Left ventricle myocardium inferior (tissue), 1 donor: ENCODE results near the gene FBXL16. TPM values are rescaled to one million over a fixed set of nuclear protein-coding genes. Genes with fewer than 3 reads are reported as not detected.

Experiments
- DNase-seq: peaks from one replicate; pipeline ENCODE4 v3.0.0-alpha.2; 2020
- H3K27ac ChIP-seq: fragments of 200-600 bp; replicated peaks from 2 replicates; pipeline ENCODE4 v1.8.0; 2021
- H3K27me3 ChIP-seq: fragments of 200-600 bp; 2 replicates; pipeline ENCODE4 v1.8.0; 2021; ENCODE audit warnings: low read depth
- H3K36me3 ChIP-seq: fragments of 200-600 bp; 2 replicates; pipeline ENCODE4 v1.8.0; 2021
- H3K4me1 ChIP-seq: fragments of 200-600 bp; 2 replicates; pipeline ENCODE4 v1.8.0; 2021
- H3K4me3 ChIP-seq: fragments of 200-600 bp; 2 replicates; pipeline ENCODE4 v1.8.0; 2021; ENCODE audit warnings: mild to moderate bottlenecking, moderate library complexity
- H3K9me3 ChIP-seq: fragments of 200-600 bp; replicated peaks from 2 replicates; pipeline ENCODE4 v1.8.0; 2021
- CTCF ChIP-seq: fragments of 200-600 bp; IDR thresholded peaks from 2 replicates; pipeline ENCODE4 v1.8.0; 2021; ENCODE audit warnings: antibody characterized with exemption, mild to moderate bottlenecking, borderline replicate concordance
- intact Hi-C: fragments of 100-400 bp; cut with micrococcal nuclease; formaldehyde crosslinking; loops from one replicate; pipeline ENCODE4 v1.11.0; 2022
- total RNA-seq: library from RNA; stranded (reverse); fragmentation: NEBNext Ultra II Directional; extraction: Animal tissue kit (Norgen Biotek cat#: 25700); gene quantifications from one replicate; pipeline ENCODE4 v1.2.1, GENCODE V29; 2021
- donor health status: DM: no; HTN: yes; CAD: no; lungs with severe emphysema.

FBXL16 gene
- total RNA-seq, 1 donor from 2014 or later: 0.08 TPM

DNA sequence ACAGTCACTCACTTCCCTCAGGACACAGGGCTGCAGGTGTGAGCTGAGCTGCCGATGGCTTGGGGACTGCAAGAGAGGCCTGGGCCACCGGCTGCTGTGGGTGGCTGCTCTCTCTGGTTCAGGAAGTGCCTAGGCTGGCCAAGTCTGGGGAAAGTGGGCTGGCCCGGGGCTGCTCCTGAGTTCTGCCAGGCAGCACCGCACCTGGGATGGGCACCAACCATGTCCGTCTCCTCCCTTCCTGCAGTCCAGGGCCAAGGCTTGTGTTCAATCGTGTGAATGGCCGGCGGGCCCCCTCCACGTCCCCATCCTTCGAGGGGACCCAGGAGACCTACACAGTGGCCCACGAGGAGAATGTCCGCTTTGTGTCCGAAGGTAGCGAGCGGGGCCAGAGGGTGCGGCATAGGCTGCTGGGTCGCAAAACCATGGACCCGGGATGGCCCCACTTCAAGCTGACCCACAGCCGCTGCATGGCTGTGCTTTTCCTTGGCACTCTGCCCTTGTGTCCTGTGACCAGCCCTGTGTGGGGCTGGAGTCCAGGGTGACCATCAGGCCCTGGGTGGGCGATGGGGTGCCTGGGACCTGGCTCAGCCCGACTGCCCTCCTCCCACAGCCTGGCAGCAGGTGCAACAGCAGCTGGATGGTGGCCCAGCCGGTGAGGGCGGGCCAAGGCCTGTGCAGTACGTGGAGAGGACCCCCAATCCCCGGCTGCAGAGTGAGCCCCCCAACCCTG is 58.3 kb downstream of the FBXL16 start:
- Histone ChIP-seq H3K9me3 (no peaks in the 10 kb centered on the region), H3K4me3 (peak overlapping the region; percentile 87)

DNA sequence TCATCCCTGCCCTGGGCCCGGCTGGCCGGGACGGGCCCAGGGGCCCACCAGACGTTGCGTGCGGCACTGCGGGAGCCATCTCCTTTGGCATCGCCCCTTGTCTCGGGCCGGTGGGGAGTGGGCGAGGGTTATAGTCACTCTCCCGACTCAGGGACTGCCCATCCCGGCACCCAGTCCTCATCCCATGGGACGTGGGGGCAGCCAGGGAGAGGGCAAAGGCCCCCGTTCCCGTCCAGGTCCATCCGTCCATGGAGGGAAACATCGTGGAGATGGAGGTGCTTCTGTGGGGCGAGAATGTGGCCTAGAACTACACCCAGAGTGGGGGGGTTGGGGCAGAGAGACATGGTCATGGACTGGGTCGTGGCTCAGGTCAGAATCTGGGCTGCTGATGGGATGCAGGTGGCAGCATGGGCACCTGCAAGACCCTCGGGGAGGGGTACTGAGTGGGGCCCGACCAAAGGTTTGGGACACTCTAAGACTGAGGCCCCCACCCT is 58.9 kb downstream of the FBXL16 start:
- H3K27me3 ChIP-seq: no peaks in the 10 kb centered on the region
- intact Hi-C loops: no loop called here
- H3K9me3 ChIP-seq: no peaks in the 10 kb centered on the region
- H3K4me1 ChIP-seq: peaks cover 84% of the 10 kb centered on the region
- H3K4me3 ChIP-seq: peak overlapping the region; percentile 87
- peaks cover 7% of the 10 kb centered on the region for H3K36me3 ChIP-seq
- H3K27ac ChIP-seq: peak overlapping the region; percentile 97
- no peak for TF ChIP-seq CTCF
- no peak for DNase-seq

More for the DNA sequence above, 58.3 kb downstream of the FBXL16 start:
- Histone ChIP-seq H3K27me3 (no peaks in the 10 kb centered on the region), H3K4me1 (peaks cover 80% of the 10 kb centered on the region), H3K27ac (peak overlapping the region; percentile 97), H3K36me3 (peaks cover 7% of the 10 kb centered on the region)
- no peak for TF ChIP-seq CTCF
- no peak for DNase-seq
- intact Hi-C loops: no loop called here

GRCh38 chr16:645852-646678 is 59.5 kb downstream of the FBXL16 start:
- Histone ChIP-seq H3K27me3 (no peaks in the 10 kb centered on the region), H3K4me3 (peak overlapping the region; percentile 87), H3K4me1 (peaks cover 89% of the 10 kb centered on the region), H3K36me3 (peaks cover 7% of the 10 kb centered on the region), H3K27ac (peak overlapping the region; percentile 97), H3K9me3 (no peaks in the 10 kb centered on the region)
- intact Hi-C loops: no loop called here
- no peak for TF ChIP-seq CTCF
- peak; percentile 79 for DNase-seq

DNA sequence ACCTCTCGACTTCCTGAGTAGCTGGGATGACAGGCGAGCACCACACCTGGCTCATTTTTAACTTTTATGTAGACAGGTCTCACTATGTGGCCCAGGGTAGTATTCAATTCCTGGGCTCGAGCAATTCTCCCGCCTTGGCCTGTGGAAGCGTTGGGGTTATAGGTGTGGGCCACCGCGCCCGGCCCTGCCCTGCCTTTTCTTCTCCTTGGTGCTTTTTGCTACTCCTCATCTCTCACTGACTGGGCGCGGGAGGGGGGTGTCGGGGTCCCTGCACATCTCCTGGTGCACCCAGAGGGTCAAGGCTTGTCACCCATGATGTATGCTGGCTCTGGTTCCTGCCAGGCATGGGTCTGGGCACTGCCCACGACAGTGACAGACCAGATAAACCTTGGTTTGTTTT is 61.0 kb downstream of the FBXL16 start:
- no peaks in the 10 kb centered on the region for H3K27me3 ChIP-seq
- peak overlapping the region; percentile 87 for H3K4me3 ChIP-seq
- peaks cover 80% of the 10 kb centered on the region for H3K4me1 ChIP-seq
- peak overlapping the region; percentile 97 for H3K27ac ChIP-seq
- DNase-seq: no peak
- H3K9me3 ChIP-seq: no peaks in the 10 kb centered on the region
- no peak for TF ChIP-seq CTCF
- peaks cover 7% of the 10 kb centered on the region for H3K36me3 ChIP-seq
- intact Hi-C loops: no loop called here

GRCh38 chr16:643050-643368 is 62.6 kb downstream of the FBXL16 start:
- Histone ChIP-seq H3K4me3 (peak overlapping the region; percentile 87), H3K9me3 (no peaks in the 10 kb centered on the region), H3K4me1 (peaks cover 74% of the 10 kb centered on the region), H3K36me3 (peaks cover 7% of the 10 kb centered on the region), H3K27ac (peak overlapping the region; percentile 97), H3K27me3 (no peaks in the 10 kb centered on the region)
- DNase-seq: no peak
- TF ChIP-seq CTCF: no peak
- intact Hi-C loops: no loop called here

Other genes with a start within 250 kb of the FBXL16 start
- gene CAPN15, start 178.1 kb downstream of the FBXL16 start, total RNA-seq: 17.4 TPM
- not detected for gene PRR35, start 145.4 kb downstream of the FBXL16 start, total RNA-seq
- gene NHLRC4, start 138.8 kb downstream of the FBXL16 start, total RNA-seq: 0.11 TPM
- gene PIGQ, start 135.8 kb downstream of the FBXL16 start, total RNA-seq: 21.4 TPM
- gene RAB40C, start 115.7 kb downstream of the FBXL16 start, total RNA-seq: 10.3 TPM
- gene WFIKKN1, start 74.8 kb downstream of the FBXL16 start, total RNA-seq: 0.14 TPM
- gene METTL26, start 69.5 kb downstream of the FBXL16 start, total RNA-seq: 49.2 TPM
- 181 TPM for gene MCRIP2, start 64.0 kb downstream of the FBXL16 start, total RNA-seq
- 9.2 TPM for gene WDR90, start 56.4 kb downstream of the FBXL16 start, total RNA-seq
- gene RHOT2, start 37.7 kb downstream of the FBXL16 start, total RNA-seq: 90.3 TPM
- 2.3 TPM for gene RHBDL1, start 30.1 kb downstream of the FBXL16 start, total RNA-seq
- 113 TPM for gene STUB1, start 25.4 kb downstream of the FBXL16 start, total RNA-seq
- 43.1 TPM for gene JMJD8, start 21.5 kb downstream of the FBXL16 start, total RNA-seq
- 9.5 TPM for gene WDR24, start 15.4 kb downstream of the FBXL16 start, total RNA-seq
- gene METRN, start 9.3 kb upstream of the FBXL16 start, total RNA-seq: 62.5 TPM
- gene ANTKMT, start 15.3 kb upstream of the FBXL16 start, total RNA-seq: 30.7 TPM
- gene CCDC78, start 20.6 kb upstream of the FBXL16 start, total RNA-seq: 0.49 TPM
- 12.0 TPM for gene HAGHL, start 21.3 kb upstream of the FBXL16 start, total RNA-seq
- 30.3 TPM for gene CIAO3, start 35.2 kb upstream of the FBXL16 start, total RNA-seq
- gene MSLN, start 54.9 kb upstream of the FBXL16 start, total RNA-seq: 0.91 TPM
- 10.6 TPM for gene RPUSD1, start 82.6 kb upstream of the FBXL16 start, total RNA-seq
- gene CHTF18, start 82.8 kb upstream of the FBXL16 start, total RNA-seq: 3.1 TPM
- not detected for gene GNG13, start 94.9 kb upstream of the FBXL16 start, total RNA-seq